ENCODE results near the gene WIPF2. TPM values are rescaled to one million over a fixed set of nuclear protein-coding genes. Genes with fewer than 3 reads are reported as not detected.

Gene WIPF2
- total and polyA plus RNA-seq, 8 donors: 29.0 to 35.8 (median 32.1) TPM

DNA sequence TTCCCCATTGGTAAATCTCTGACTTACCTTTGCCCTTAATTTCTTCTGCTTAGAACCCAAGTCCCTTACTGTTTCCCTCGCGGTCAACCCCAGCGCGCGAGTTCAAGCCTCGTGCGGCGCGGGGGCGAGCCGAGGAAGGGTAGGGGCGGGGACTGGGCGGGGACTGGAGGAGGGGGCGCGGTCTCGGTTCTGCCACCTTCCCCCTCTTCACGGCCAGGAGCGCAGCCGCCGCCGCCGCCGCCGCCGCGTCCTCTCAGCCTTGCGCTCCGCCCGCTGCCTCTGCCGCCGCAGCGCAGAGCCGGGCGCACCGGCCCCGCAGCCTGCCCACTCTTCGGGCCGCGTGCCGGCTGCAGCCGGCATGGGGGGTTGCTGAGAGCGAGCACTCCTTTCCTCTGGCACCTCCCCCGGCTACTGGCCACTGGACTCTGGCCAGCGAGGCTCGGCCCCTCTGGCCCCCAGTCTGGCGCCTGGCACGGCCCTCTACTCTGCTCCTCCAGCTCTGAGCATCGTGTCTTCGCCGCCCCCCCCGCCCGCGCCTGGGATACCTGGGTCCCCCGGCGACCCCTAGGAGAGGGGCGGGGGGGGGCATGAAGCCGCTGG lies 41.7 kb upstream of the WIPF2 start, which contains the start of gene RAPGEFL1:
Gene RAPGEFL1, plus strand, starts transcription at position 196 of the 600 bp plus-strand sequence. Its CDS starts 392 bp downstream, at position 588.
- ATAC-seq (peak; percentile 85), DNase-seq (peak; percentile 54 to 95 (median 76))
- no peaks in the 10 kb centered on the region for H3K9me3 ChIP-seq
- H3K4me3 ChIP-seq: peak within 1 kb of the TSS; percentile 39 to 41
- intact Hi-C loops (cut with DNase I): loop anchor here in 1 of 2 donors (10.0 kb wide), 2 partner anchors 63 to 153 kb away; no protein-coding TSS in a partner anchor
- TF ChIP-seq, protein P1, sequence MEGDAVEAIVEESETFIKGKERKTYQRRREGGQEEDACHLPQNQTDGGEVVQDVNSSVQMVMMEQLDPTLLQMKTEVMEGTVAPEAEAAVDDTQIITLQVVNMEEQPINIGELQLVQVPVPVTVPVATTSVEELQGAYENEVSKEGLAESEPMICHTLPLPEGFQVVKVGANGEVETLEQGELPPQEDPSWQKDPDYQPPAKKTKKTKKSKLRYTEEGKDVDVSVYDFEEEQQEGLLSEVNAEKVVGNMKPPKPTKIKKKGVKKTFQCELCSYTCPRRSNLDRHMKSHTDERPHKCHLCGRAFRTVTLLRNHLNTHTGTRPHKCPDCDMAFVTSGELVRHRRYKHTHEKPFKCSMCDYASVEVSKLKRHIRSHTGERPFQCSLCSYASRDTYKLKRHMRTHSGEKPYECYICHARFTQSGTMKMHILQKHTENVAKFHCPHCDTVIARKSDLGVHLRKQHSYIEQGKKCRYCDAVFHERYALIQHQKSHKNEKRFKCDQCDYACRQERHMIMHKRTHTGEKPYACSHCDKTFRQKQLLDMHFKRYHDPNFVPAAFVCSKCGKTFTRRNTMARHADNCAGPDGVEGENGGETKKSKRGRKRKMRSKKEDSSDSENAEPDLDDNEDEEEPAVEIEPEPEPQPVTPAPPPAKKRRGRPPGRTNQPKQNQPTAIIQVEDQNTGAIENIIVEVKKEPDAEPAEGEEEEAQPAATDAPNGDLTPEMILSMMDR (IDR thresholded peaks at IDR 0.05): no peak
- H3K36me3 ChIP-seq: peaks cover 0 to 34% of the 10 kb centered on the region in 2 donors
- peak within 1 kb of the TSS in 1 of 2 donors; percentile 33 for H3K27ac ChIP-seq
- H3K27me3 ChIP-seq: peaks cover 0 to 15% of the 10 kb centered on the region in 2 donors
- peaks cover 14 to 23% of the 10 kb centered on the region in 2 donors for H3K4me1 ChIP-seq

DNA sequence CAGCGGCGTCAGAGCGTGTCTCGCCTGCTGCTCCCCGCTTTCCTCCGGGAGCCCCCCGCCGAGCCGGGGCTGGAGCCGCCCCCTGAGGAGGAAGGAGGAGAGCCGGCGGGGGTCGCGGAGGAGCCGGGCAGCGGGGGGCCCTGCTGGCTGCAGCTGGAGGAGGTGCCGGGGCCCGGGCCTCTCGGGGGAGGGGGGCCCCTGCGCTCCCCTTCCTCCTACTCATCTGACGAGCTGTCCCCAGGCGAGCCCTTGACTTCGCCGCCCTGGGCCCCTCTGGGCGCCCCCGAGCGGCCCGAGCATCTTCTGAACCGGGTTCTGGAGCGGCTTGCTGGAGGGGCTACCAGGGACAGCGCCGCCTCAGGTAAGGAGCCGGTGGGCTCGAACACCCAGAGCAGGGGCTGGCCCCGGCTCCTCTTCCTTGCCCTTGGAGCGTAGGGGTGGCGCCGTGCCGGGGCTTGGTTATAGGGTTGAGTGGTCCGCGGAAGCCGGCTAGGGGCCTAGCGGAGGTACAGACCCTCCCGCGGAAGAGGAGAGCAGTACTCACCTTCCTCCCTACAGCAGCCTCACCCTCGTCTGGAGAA lies 41.0 kb upstream of the WIPF2 start:
- Histone ChIP-seq H3K27ac (no peak overlapping the region), H3K9me3 (no peaks in the 10 kb centered on the region), H3K4me3 (peak overlapping the region; percentile 39 to 41), H3K4me1 (peaks cover 14 to 23% of the 10 kb centered on the region in 2 donors), H3K27me3 (peaks cover 0 to 15% of the 10 kb centered on the region in 2 donors), H3K36me3 (peaks cover 0 to 29% of the 10 kb centered on the region in 2 donors)
- intact Hi-C loops (cut with DNase I): loop anchor here in 1 of 2 donors (10.0 kb wide), 2 partner anchors 63 to 153 kb away; no protein-coding TSS in a partner anchor
- no peak for DNase-seq
- ATAC-seq: no peak
- TF ChIP-seq, protein P1 (IDR thresholded peaks at IDR 0.05): no peak

DNA sequence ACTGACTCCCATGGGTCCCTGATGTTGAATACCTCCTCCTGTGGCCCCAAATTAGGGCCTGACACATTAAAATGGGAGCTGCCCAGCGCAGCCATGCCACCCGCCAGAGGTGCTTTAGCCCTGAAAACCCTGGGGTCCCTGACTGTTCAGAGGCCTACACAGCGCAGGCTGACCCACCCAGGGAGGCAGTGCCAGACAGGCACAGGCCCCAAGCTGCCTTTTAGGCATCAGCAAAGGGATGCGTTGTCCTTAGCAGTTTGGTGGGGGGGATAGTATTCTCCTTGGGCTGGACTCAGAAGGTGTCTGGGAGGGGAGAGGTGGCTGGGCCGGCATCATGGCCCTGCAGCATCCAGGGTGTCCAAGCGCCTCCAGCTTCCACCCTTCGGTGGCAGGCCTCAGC lies 40.4 kb upstream of the WIPF2 start:
- Histone ChIP-seq H3K9me3 (no peaks in the 10 kb centered on the region), H3K27me3 (peaks cover 0 to 15% of the 10 kb centered on the region in 2 donors), H3K4me3 (no peak overlapping the region), H3K4me1 (peaks cover 14 to 23% of the 10 kb centered on the region in 2 donors), H3K27ac (no peak overlapping the region), H3K36me3 (peaks cover 0 to 24% of the 10 kb centered on the region in 2 donors)
- TF ChIP-seq, protein P1 (IDR thresholded peaks at IDR 0.05): no peak
- intact Hi-C loops (cut with DNase I): loop anchor here in 1 of 2 donors (10.0 kb wide), 2 partner anchors 64 to 154 kb away; no protein-coding TSS in a partner anchor
- DNase-seq (no peak), ATAC-seq (no peak)

DNA sequence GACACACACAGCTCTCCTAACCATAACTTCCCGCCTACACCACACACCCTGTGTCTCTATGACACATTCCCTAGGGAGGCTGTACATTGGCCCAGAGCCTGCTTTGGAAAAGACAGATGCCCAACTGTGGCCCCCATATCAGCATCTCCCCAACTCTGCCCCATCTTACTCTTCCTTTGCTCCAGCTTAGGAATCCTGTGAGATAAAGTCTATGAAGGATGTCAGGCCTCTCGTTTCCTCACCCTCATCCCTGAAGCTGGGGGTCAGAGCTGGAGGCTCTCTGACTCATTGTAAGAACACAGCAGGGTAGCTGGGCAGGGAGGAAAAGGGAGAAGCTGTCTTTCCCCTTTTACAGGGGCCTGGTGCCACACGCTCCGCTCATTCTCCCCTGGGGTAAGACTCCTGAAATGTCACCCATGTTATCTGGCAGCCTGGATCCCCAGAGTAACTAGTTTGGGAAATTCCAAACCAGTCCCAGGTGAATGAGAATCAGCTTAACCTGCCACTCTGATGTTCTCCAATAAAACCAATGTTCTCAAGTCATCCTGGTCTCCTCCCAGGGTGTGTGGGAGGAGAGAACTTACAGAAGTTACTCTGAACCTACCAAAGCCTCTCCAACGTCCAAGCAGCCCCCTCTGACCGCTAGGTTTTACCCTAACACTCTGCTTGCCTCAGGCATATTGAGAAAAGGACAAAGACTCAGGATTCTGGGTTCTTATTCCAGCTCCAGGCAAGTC lies 39.0 kb upstream of the WIPF2 start:
- no peaks in the 10 kb centered on the region for H3K9me3 ChIP-seq
- intact Hi-C loops (cut with DNase I): loop anchor here in 1 of 2 donors (10.0 kb wide), 2 partner anchors 65 to 155 kb away; no protein-coding TSS in a partner anchor
- H3K4me1 ChIP-seq: peaks cover 14 to 24% of the 10 kb centered on the region in 2 donors
- H3K4me3 ChIP-seq: no peak overlapping the region
- H3K36me3 ChIP-seq: peaks cover 0 to 11% of the 10 kb centered on the region in 2 donors
- DNase-seq: no peak
- TF ChIP-seq, protein P1 (IDR thresholded peaks at IDR 0.05): no peak
- no peak for ATAC-seq
- peaks cover 0 to 15% of the 10 kb centered on the region in 2 donors for H3K27me3 ChIP-seq
- no peak overlapping the region for H3K27ac ChIP-seq

Measured in left lung (tissue), 10 donors.